K562 (cell line): ENCODE measurements around the gene MCC. TPM values are rescaled to one million over a fixed set of nuclear protein-coding genes. Genes with fewer than 3 reads are reported as not detected.

ENCODE experiments used
- BRD4 ChIP-seq: fragments of 200-600 bp; sonication (generic); IDR thresholded peaks from 2 replicates; pipeline ENCODE4 v1.6.1; 2017; ENCODE audit warnings: inconsistent platforms
- KLF13 ChIP-seq: fragments of 450-650 bp; IDR thresholded peaks from 2 replicates; pipeline ENCODE4 v1.6.1; 2016; ENCODE audit warnings: missing genetic modification characterization, low read depth, mild to moderate bottlenecking, missing compliant biosample characterization, moderate library complexity, borderline replicate concordance
- L3MBTL2 ChIP-seq: fragments of 450-650 bp; IDR thresholded peaks from 2 replicates; pipeline ENCODE4 v1.6.1; 2016; ENCODE audit warnings: mild to moderate bottlenecking, moderate library complexity
- MEF2A ChIP-seq: IDR thresholded peaks from 2 replicates; pipeline ENCODE4 v1.6.1; 2011; ENCODE audit warnings: low read depth, mild to moderate bottlenecking, low read length, moderate library complexity; ENCODE audit not compliant: control insufficient read depth
- PHF20 ChIP-seq: fragments of 450-650 bp; IDR thresholded peaks from 2 replicates; pipeline ENCODE4 v1.6.1; 2018; ENCODE audit not compliant: partially characterized antibody
- POLR2A ChIP-seq: fragments of 450-650 bp; conservative IDR thresholded peaks from 2 replicates; pipeline ENCODE4 v1.6.1; 2016
- TAF7 ChIP-seq: fragments of 450-650 bp; IDR thresholded peaks from 2 replicates; pipeline ENCODE4 v1.6.1; 2016; ENCODE audit warnings: missing genetic modification characterization, missing compliant biosample characterization
- ZBTB11 ChIP-seq, 3 experiments: fragments of 200-800 bp in 1 of 3; fragments of 250-450 bp in 1 of 3; fragments of 450-650 bp in 1 of 3; sonication (Bioruptor Pico) in 1 of 3; sonication (Bioruptor generic) in 1 of 3; formaldehyde crosslinking in 1 of 3; IDR thresholded peaks; 2 replicates each; pipeline versions ENCODE4 v1.6.1 to v1.8.0; 2016 to 2022; ENCODE audit warnings: mild to moderate bottlenecking in 2 of 3, missing genetic modification characterization in 2 of 3, missing compliant biosample characterization in 1 of 3, moderate library complexity in 1 of 3
- ZNF398 ChIP-seq: fragments of 250-450 bp; sonication (Bioruptor Pico); IDR thresholded peaks from 2 replicates; pipeline ENCODE4 v1.8.0; 2021; ENCODE audit warnings: moderate library complexity, mild to moderate bottlenecking, inconsistent platforms
- ZNF584 ChIP-seq: fragments of 200-800 bp; sonication (Bioruptor generic); IDR thresholded peaks from 2 replicates; pipeline ENCODE4 v1.6.1; 2016; ENCODE audit warnings: low read depth, mild to moderate bottlenecking, missing genetic modification characterization, missing compliant biosample characterization
- ZNF717 ChIP-seq: fragments of 250-450 bp; sonication (Bioruptor Pico); IDR thresholded peaks from 2 replicates; pipeline ENCODE4 v1.5.0; 2021
- ZZZ3 ChIP-seq: fragments of 450-650 bp; IDR thresholded peaks from 2 replicates; pipeline ENCODE4 v1.6.1; 2016; ENCODE audit warnings: antibody characterized with exemption, mild to moderate bottlenecking, moderate library complexity
- polyA plus RNA-seq, 8 experiments: library from polyadenylated mRNA; depleted of rRNA in 4 of 8; stranded (reverse) in 5 of 8; unstranded in 3 of 8; fragments of >200 nt; fragmentation: Nextera tagmentation in 2 of 8; fragmentation: Illumina TruSeq in 1 of 8; extraction: Ambion mirVana in 2 of 8; extraction: Trizol in 1 of 8; gene quantifications; 2 replicates each; pipeline versions ENCODE4 v1.2.1 to v1.2.3, GENCODE V29; 2011 to 2014; ENCODE audit warnings: inconsistent platforms in 1 of 8, missing spikeins in 1 of 8
- total RNA-seq, 7 experiments: library from RNA; depleted of rRNA in 6 of 7; stranded (reverse); fragments of >200 nt in 6 of 7; fragmentation: Illumina TruSeq in 2 of 7; extraction: Trizol in 2 of 7; gene quantifications; 2 replicates each; pipeline versions ENCODE4 v1.2.1 to v1.2.3, GENCODE V29; 2011 to 2021; ENCODE audit warnings: low replicate concordance in 1 of 7
- TF ChIP-seq, protein P1 (sequence below), 3 experiments: IDR thresholded peaks in 2 of 3; conservative IDR thresholded peaks in 1 of 3; 2 replicates each; pipeline ENCODE4 v1.5.1; 2011 to 2012; ENCODE audit warnings: low read length in 3 of 3, mild to moderate bottlenecking in 3 of 3, control low read depth in 2 of 3, improper control_type of control experiment in 1 of 3, inconsistent platforms in 1 of 3, low read depth in 1 of 3, mixed read lengths in 1 of 3, moderate library complexity in 1 of 3; ENCODE audit not compliant: insufficient read depth in 2 of 3
- TF ChIP-seq, protein P2 (sequence below): fragments of 200-800 bp; sonication (Bioruptor generic); IDR thresholded peaks from 2 replicates; pipeline ENCODE4 v1.6.1; 2017; ENCODE audit warnings: missing genetic modification characterization, missing compliant biosample characterization

Gene MCC
- total and polyA plus RNA-seq, 9 of the 15 experiments (the other 6 are each of a cell fraction or from before 2014, with no cell fraction given): 0.04 to 0.24 (median 0.06) TPM; not detected in 1

DNA sequence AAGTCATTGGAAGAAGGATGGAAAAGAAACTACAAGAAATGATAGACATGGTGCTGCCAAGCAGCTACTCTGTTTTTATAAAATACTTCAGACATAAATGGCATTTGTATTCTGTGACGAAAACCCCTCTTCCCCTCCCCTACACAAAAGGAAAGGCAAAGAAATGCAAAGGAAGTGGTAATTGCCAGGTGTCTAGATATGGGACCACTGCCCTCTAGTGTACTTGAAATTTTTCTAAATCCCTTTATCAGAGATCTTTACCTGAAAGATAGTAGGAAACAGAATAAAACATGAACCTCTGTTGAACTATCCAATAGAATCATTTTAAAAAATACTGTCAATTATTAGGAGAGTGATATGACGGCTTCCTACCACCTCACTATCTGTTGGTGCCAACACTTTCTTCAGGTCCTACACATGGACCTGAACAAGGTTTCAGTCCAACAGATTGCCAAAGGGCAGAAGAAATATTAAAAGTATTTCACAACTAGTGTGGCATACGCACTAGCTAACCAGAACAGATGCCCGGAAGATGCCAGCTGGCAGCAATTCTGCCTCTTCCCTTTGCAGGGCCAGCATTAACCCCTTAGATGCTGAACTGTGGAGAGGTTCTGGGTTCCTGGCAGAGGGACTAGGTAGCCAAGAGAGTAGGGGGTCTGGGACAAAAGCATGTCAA, 157.6 kb downstream of the MCC start (continued):
- TF ChIP-seq ZNF398 (CRISPR knock-in tag): no peak
- no peak for TF ChIP-seq TAF7
- TF ChIP-seq ZNF584 (CRISPR knock-in tag): no peak
- no peak for TF ChIP-seq KLF13 (tag)
- no peak for TF ChIP-seq MEF2A
- TF ChIP-seq, protein P1, sequence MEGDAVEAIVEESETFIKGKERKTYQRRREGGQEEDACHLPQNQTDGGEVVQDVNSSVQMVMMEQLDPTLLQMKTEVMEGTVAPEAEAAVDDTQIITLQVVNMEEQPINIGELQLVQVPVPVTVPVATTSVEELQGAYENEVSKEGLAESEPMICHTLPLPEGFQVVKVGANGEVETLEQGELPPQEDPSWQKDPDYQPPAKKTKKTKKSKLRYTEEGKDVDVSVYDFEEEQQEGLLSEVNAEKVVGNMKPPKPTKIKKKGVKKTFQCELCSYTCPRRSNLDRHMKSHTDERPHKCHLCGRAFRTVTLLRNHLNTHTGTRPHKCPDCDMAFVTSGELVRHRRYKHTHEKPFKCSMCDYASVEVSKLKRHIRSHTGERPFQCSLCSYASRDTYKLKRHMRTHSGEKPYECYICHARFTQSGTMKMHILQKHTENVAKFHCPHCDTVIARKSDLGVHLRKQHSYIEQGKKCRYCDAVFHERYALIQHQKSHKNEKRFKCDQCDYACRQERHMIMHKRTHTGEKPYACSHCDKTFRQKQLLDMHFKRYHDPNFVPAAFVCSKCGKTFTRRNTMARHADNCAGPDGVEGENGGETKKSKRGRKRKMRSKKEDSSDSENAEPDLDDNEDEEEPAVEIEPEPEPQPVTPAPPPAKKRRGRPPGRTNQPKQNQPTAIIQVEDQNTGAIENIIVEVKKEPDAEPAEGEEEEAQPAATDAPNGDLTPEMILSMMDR (IDR thresholded peaks at IDR 0.05 in 2 of 3, conservative IDR thresholded peaks at IDR 0.05 in 1 of 3; ENCODE audit: insufficient read depth in 2 of 3, low read depth in 1 of 3, low read length in 3 of 3): peak in 2 of 3 experiments; percentile 14 to 44; a peak in 3 of 6 replicates
- TF ChIP-seq ZZZ3: no peak
- no peak for TF ChIP-seq BRD4
- no peak for TF ChIP-seq POLR2A
- no peak for TF ChIP-seq ZNF717 (CRISPR knock-in tag)
- no peak for TF ChIP-seq PHF20
- TF ChIP-seq, protein P2, sequence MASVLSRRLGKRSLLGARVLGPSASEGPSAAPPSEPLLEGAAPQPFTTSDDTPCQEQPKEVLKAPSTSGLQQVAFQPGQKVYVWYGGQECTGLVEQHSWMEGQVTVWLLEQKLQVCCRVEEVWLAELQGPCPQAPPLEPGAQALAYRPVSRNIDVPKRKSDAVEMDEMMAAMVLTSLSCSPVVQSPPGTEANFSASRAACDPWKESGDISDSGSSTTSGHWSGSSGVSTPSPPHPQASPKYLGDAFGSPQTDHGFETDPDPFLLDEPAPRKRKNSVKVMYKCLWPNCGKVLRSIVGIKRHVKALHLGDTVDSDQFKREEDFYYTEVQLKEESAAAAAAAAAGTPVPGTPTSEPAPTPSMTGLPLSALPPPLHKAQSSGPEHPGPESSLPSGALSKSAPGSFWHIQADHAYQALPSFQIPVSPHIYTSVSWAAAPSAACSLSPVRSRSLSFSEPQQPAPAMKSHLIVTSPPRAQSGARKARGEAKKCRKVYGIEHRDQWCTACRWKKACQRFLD (CRISPR knock-in tag): no peak
- TF ChIP-seq ZBTB11 (CRISPR knock-in tag; IDR thresholded peaks at IDR 0.05): no peak
- TF ChIP-seq L3MBTL2: no peak
